D721Med (cell line): ENCODE results near the gene TNNI3K.

Experiments used
- DNase-seq: peaks from one replicate; pipeline ENCODE4 v3.0.0; 2011; ENCODE audit warnings: low spot score; ENCODE audit not compliant: insufficient read length
- FAIRE-seq: peaks from 2 replicates; lab custom pipeline; 2011; peaks lifted over from hg19 to GRCh38; lab: Jason Lieb, UNC
- TF ChIP-seq, protein P1 (sequence below): IDR thresholded peaks from 2 replicates; pipeline ENCODE4 v1.5.1; 2012; ENCODE audit warnings: mild to moderate bottlenecking, control low read depth; ENCODE audit not compliant: insufficient read depth; ENCODE audit errors: missing control alignments

The TNNI3K gene

DNA sequence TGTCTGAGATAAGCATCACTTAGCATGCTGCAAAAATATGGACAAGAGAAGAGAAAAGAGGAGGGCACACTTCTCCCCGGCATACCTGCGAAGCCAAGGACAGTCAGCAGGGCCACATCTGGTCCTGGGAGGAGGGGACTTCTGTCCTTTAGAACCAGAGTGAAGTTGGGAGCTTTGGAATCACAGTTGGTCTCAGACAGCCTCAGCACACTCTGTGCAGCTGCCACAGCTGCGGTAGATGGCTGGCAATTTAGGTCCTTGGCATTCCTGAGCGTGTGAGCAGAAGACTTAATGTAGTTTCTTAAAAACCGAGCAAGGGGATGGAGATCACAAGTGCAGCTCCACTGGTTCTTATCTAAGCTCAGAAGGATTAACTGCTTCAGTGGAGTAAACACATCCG lies 244.9 kb downstream of the TNNI3K start:
- no peak for FAIRE-seq
- DNase-seq = no peak
- TF ChIP-seq, protein P1, sequence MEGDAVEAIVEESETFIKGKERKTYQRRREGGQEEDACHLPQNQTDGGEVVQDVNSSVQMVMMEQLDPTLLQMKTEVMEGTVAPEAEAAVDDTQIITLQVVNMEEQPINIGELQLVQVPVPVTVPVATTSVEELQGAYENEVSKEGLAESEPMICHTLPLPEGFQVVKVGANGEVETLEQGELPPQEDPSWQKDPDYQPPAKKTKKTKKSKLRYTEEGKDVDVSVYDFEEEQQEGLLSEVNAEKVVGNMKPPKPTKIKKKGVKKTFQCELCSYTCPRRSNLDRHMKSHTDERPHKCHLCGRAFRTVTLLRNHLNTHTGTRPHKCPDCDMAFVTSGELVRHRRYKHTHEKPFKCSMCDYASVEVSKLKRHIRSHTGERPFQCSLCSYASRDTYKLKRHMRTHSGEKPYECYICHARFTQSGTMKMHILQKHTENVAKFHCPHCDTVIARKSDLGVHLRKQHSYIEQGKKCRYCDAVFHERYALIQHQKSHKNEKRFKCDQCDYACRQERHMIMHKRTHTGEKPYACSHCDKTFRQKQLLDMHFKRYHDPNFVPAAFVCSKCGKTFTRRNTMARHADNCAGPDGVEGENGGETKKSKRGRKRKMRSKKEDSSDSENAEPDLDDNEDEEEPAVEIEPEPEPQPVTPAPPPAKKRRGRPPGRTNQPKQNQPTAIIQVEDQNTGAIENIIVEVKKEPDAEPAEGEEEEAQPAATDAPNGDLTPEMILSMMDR = no peak

DNA sequence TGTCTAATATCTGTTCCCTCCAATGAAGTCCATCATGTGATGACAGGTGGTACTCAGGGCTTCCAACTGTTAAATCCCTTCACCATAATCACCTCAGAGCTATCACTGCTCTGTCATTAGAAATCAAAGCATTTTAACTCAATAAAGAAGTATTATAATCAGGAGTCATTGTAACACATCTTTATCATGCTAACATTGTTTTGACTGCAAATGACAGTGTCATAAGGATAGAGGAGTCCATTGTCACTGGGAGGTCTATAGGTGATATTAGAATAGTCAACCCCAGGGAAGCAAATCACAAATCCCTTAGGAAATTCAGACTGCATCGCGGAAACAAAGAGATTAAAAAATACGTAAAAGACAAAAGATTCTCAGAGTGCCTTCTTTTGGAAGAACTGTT lies 246.4 kb downstream of the TNNI3K start:
- DNase-seq (no peak), FAIRE-seq (no peak)
- TF ChIP-seq, protein P1 = no peak

DNA sequence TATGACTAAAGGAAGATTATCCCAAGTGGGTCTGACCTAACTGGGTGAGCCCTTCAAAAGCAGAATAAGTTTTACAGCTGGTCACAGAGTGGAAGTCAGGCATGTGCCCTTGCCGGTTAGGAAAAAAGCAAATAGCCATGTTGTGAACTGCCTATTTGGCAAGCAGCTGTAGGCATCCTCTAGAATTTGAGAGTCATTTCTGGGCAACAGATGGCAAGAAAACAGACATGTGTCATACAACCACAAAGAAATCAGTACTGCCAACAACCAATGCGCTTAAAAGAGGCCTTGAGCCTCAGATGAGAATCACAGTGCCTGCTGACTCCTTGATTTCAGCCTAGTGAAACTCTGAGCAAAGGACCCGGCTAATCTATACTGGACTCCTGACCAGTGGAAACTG lies 250.4 kb downstream of the TNNI3K start:
- FAIRE-seq (no peak), DNase-seq (no peak)
- TF ChIP-seq, protein P1 = no peak

DNA sequence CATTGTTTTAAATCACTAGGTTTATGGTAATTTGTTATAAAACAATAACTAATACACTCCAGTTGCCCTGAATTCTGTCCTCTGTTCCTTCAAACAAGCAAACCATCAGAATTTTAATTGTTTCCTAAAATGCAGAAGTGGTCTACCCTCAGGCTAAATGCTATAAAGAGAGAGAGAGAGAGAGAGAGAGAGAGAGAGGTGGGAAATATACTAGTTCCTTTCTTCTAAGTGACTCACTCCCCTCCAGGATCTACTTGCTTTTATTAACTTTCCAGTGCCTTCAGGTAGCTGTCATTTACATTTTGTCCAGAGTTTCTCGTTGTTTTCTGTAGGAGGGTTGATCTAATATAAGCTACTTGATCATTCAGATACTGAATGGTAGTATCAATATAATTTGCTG lies 250.8 kb downstream of the TNNI3K start:
- DNase-seq = no peak
- TF ChIP-seq, protein P1 = no peak
- no peak for FAIRE-seq

DNA sequence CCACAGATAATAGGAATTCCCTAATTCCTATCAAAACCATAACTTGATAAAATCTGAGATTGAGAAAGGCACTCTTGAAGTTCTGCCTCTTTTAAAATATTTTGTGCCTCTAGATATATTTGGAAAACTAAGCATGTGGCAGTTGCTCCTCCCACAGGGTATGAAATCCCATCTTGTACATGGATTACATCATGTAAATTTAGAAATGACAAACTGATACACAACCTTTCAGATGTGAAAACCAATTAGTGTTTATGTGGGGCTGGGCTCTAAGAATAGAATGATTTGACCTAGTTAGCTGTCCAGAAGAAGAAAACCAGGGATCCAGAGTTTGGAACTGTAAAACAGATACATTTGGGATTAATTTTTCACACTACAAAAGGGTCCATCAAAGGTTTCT lies 261.5 kb downstream of the TNNI3K start:
- TF ChIP-seq, protein P1 = no peak
- DNase-seq (no peak), FAIRE-seq (no peak)

DNA sequence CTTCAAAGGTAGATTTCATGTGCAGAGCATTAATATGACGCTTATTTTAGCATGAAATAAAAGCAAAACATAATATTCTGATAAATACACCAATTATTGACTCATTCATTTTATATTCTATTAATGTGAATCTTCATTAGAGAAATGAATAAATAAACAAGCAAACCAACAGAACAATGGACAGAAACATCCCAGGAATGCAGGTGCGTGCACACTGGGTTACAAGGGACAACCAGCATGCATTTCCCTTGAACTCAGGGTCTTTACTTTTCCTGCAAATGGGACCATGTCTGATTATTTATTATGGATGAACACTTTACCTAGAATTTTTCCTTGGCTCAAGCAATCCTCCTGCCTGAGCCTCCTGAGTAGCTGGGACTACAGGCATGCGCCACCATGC lies 263.7 kb downstream of the TNNI3K start:
- TF ChIP-seq, protein P1 = no peak
- no peak for FAIRE-seq
- DNase-seq = no peak

DNA sequence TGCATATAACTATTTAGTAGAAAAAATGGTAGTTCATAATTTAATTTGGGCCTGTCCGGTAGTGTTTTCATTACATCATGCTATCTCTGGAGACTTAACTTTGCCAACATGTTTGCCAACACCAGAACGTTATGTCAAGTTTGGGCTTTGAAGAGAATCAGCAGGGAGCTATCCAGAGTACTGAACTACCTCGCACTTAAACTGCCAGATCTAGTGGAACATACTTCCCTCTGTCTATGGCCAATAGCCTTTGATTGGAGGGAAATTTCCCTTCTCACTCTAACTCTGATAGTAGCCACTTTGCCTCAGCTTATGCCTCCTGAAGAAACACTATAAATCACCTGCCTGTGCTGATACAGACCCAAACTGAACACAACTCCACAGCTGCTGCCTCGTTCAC lies 267.2 kb downstream of the TNNI3K start:
- no peak for FAIRE-seq
- DNase-seq = no peak
- TF ChIP-seq, protein P1 = no peak
